Choroid plexus epithelial cell (primary cell): ENCODE data around the gene SCYGR4.
"Not testable (repeated sequence)": the region's sequence is repeated elsewhere in the genome, so short reads cannot be mapped to it uniquely, and the experiment has no call there.

Experiments
- DNase-seq: peaks from one replicate; pipeline ENCODE4 v3.0.0-alpha.2; 2010; ENCODE audit warnings: low read depth
- H3K4me3 ChIP-seq: 2 replicates; pipeline ENCODE4 v1.5.1; 2011; ENCODE audit warnings: low read depth, mild to moderate bottlenecking, control low read depth, low read length, moderate library complexity
- CTCF ChIP-seq: conservative IDR thresholded peaks from 2 replicates; pipeline ENCODE4 v1.5.1; 2011; ENCODE audit warnings: low read depth, mild to moderate bottlenecking, control low read depth, inconsistent platforms, low read length, moderate library complexity

SCYGR4 gene

GRCh38 chr2:227579791-227580190 lies 37.5 kb upstream of the SCYGR4 start:
- DNase-seq: no peak
- no peak overlapping the region for H3K4me3 ChIP-seq
- TF ChIP-seq CTCF: no peak

- no peak overlapping the region for H3K4me3 ChIP-seq
- TF ChIP-seq CTCF: no peak
- no peak for DNase-seq
Measured at GRCh38 chr2:227582369-227582768, 34.9 kb upstream of the SCYGR4 start.

- H3K4me3 ChIP-seq: no peak overlapping the region
- TF ChIP-seq CTCF: no peak
- DNase-seq: peak; percentile 34
Measured at GRCh38 chr2:227592694-227593387, 24.5 kb upstream of the SCYGR4 start.

- TF ChIP-seq CTCF: no peak
- no peak overlapping the region for H3K4me3 ChIP-seq
- DNase-seq: no peak
Measured at GRCh38 chr2:227595797-227596196, 21.5 kb upstream of the SCYGR4 start.

GRCh38 chr2:227597036-227597435 lies 20.3 kb upstream of the SCYGR4 start:
- no peak overlapping the region for H3K4me3 ChIP-seq
- no peak for DNase-seq
- no peak for TF ChIP-seq CTCF

- TF ChIP-seq CTCF: no peak
- DNase-seq: peak; percentile 22
Measured at GRCh38 chr2:227597998-227598397, 19.3 kb upstream of the SCYGR4 start.

GRCh38 chr2:227598835-227599503 lies 18.3 kb upstream of the SCYGR4 start, which contains the start of gene SCYGR2:
Gene SCYGR2 (plus strand): TSS chr2:227598893. CDS start chr2:227598893, 0 bp downstream.
- not testable (repeated sequence) for DNase-seq, H3K4me3 ChIP-seq

More at GRCh38 chr2:227597998-227598397, 19.3 kb upstream of the SCYGR4 start:
- no peak overlapping the region for H3K4me3 ChIP-seq
